ENCODE measurements around the gene GINS1.

Gene GINS1

DNA sequence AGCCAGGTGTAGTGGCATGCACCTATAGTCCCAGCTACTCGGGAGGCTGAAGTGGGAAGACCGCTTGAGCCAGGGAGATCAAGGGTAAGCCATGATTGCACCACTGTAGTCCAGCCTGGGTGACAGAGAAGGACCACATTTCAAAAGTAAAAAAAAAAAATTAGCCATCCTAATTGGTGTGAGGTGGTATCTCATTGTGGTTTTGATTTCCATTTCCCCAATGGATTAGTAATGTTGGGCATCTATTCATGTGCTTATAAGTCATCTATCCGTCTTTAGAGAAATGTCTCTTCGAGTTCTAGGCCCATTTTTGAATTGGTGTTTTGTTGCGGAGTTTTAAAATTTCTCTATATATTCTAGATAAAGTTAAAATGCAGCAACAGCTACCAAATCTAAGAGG is 38.5 kb upstream of the GINS1 start:
- DNase-seq (ENCODE audit: low spot score), result no peak
- H3K27ac ChIP-seq, result no peak overlapping the region
- TF ChIP-seq, protein P1, sequence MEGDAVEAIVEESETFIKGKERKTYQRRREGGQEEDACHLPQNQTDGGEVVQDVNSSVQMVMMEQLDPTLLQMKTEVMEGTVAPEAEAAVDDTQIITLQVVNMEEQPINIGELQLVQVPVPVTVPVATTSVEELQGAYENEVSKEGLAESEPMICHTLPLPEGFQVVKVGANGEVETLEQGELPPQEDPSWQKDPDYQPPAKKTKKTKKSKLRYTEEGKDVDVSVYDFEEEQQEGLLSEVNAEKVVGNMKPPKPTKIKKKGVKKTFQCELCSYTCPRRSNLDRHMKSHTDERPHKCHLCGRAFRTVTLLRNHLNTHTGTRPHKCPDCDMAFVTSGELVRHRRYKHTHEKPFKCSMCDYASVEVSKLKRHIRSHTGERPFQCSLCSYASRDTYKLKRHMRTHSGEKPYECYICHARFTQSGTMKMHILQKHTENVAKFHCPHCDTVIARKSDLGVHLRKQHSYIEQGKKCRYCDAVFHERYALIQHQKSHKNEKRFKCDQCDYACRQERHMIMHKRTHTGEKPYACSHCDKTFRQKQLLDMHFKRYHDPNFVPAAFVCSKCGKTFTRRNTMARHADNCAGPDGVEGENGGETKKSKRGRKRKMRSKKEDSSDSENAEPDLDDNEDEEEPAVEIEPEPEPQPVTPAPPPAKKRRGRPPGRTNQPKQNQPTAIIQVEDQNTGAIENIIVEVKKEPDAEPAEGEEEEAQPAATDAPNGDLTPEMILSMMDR (IDR thresholded peaks at IDR 0.05), result no peak

DNA sequence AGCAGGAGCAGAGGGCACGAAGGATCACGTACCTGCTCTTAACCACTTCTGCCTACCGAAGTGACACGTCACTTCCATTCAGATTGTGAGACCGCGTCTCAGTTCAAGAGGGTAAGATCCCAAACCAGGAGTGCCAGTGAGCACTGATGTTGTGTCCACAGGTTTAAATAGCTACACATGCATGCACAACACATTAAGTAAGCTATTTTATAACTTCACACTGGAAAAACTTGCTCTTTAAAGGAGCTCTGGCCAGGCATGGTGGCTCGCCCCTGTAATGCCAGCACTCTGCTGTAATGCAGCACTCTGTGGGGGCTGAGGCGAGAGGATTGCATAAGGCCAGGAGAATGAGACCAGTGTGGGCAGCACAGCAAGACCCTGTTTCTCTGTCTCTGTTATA is 37.9 kb upstream of the GINS1 start:
- no peak for DNase-seq (ENCODE audit: low spot score)
- Histone ChIP-seq H3K4me3 (no peak overlapping the region), H3K27ac (no peak overlapping the region)
- TF ChIP-seq, protein P1 (IDR thresholded peaks at IDR 0.05), result no peak

More for the DNA sequence above, 38.5 kb upstream of the GINS1 start:
- H3K4me3 ChIP-seq, result no peak overlapping the region

DNA sequence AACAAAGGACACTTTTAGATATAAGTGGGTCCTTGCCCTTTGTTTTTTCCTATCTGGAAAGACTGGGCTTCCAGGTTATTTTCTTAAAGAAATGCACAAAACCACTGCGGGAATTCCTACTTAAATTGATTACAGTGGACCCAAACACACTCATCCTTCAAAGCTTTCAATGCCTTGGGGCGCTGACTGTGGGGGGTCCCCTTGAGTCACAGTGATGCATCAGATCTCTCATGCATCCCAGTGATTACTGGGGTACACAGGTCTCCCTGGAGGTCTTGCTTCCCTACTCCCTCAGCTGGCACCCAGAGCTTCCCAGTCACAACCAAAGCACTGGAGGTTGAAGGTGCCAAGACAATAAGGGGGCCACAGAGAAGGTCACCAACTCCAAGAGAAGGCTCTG is 37.5 kb upstream of the GINS1 start:
- H3K27ac ChIP-seq, result no peak overlapping the region
- no peak overlapping the region for H3K4me3 ChIP-seq
- DNase-seq (ENCODE audit: low spot score), result no peak
- TF ChIP-seq, protein P1 (IDR thresholded peaks at IDR 0.05), result no peak

DNA sequence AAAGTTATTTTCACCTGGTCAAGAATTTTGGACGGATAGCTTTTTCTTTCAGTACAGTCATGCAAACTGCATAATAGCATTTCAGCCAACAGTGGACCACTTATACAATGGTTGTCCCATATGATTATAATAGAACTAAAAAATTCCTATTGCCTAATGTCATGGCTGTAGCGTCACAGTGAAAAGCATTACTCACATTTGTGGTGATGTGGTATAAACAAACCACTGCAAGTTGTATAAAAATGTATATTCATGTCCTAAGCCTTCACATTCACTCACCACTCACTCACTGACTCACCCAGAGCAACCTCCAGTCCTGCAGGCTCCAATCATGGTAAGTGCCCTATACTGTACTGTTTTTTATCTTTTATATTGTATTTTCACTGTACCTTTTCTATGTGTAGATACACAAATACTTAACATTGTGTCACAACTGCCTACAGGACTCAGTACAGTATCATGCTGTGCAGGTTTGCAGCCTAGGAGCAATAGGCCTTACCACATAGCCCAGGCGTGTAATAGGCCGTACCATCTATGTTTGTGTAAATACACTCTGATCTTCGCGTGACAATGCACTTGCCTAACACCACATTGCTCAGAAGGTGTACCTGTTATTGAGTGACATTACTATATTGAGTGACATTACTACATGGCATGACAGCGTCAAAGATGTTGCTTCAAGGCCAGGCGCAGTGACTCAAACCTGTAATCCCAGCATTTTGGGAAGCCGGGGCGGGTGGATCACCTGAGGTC is 34.7 kb upstream of the GINS1 start:
- DNase-seq (ENCODE audit: low spot score), result no peak
- no peak overlapping the region for H3K27ac ChIP-seq
- TF ChIP-seq, protein P1 (IDR thresholded peaks at IDR 0.05), result no peak
- H3K4me3 ChIP-seq, result no peak overlapping the region

DNA sequence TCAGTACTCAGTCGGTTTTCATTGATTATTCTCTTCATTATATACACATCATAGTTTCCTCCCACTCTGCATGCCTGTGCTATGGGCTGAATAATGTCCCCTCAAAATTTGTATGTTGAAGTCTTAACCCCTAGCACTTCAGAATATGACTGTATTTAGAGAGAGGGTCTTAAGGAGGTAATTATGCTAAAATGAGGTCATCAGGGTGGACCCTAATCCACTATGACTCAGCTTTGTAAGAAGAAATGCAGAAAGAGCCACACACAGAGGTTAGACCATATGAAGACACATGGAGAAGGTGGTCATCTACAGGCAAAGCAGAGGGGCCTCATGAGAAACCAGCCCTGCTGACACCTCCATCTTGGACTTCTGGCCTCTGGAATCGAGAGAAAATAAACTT is 32.6 kb upstream of the GINS1 start:
- no peak for DNase-seq (ENCODE audit: low spot score)
- TF ChIP-seq, protein P1 (IDR thresholded peaks at IDR 0.05), result no peak
- H3K27ac ChIP-seq, result no peak overlapping the region
- no peak overlapping the region for H3K4me3 ChIP-seq

DNA sequence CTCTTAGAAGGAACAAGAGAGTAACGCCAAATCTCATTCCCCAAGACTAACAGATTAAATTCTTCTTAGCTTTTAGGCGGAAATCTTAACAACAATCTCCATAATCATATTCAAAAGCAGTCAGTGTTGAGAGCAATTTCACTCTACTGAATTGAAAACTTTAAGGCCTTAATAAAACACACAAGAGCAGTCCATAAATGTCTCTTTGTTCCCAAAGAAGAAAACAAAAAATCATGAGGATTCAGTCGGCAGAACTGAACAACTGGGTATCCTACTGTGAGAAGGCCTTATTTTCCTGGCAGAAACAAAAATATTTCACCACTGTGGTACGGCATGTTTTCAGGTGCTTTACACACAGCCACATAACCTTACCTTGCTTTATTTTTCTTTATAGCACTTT is 31.2 kb upstream of the GINS1 start:
- Histone ChIP-seq H3K27ac (no peak overlapping the region), H3K4me3 (no peak overlapping the region)
- TF ChIP-seq, protein P1 (IDR thresholded peaks at IDR 0.05), result no peak
- no peak for DNase-seq (ENCODE audit: low spot score)

DNA sequence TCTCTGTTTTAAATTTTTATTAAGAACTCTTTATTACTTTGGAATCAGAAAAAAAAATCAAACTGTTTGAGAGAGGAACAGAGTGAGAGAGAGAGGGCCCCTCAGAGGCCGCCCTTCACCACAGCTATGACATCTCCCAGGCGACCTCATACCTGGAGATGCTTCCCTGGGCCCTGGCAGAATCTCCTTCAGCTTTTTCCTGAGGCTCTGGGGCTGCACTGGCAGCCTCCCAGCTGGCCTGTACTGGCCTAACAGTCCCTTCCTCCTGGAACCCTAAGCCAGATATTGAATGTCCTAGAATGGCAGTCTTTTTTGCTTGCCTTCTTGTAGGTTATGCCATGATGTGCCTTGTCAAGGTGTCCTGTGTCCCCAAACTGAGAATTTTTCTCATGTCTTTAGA is 30.6 kb upstream of the GINS1 start:
- Histone ChIP-seq H3K4me3 (no peak overlapping the region), H3K27ac (no peak overlapping the region)
- TF ChIP-seq, protein P1 (IDR thresholded peaks at IDR 0.05), result no peak
- no peak for DNase-seq (ENCODE audit: low spot score)
